CD14-positive monocyte (primary cell): Measurements from ENCODE around the gene TMEM129. TPM values are rescaled to one million over a fixed set of nuclear protein-coding genes. Genes with fewer than 3 reads are reported as not detected.

Source experiments
- DNase-seq, 3 donors: peaks; one replicate each; pipeline ENCODE4 v3.0.0-alpha.2; 2011 to 2022
- H2AFZ ChIP-seq: 2 replicates; pipeline ENCODE4 v1.6.0; 2012; ENCODE audit warnings: mild to moderate bottlenecking, low read depth, low read length, inconsistent platforms; ENCODE audit not compliant: insufficient read depth, poor library complexity, severe bottlenecking
- H3K27ac ChIP-seq, 2 donors: 1 replicate in 1 of 2; 2 replicates in 1 of 2; pipeline ENCODE4 v1.5.1; 2012 to 2013; ENCODE audit warnings: low read length in 2 of 2, control low read depth in 1 of 2, inconsistent platforms in 1 of 2, low read depth in 1 of 2, mild to moderate bottlenecking in 1 of 2
- H3K27me3 ChIP-seq, 2 donors: one replicate each; pipeline versions ENCODE4 v1.6.0 to v1.6.1; 2011 to 2013; ENCODE audit warnings: low read length in 2 of 2; ENCODE audit not compliant: control insufficient read depth in 2 of 2, insufficient read depth in 2 of 2
- H3K36me3 ChIP-seq, 2 donors: replicated peaks in 1 of 2; 1 replicate in 1 of 2; 2 replicates in 1 of 2; pipeline versions ENCODE4 v1.5.1 to v1.6.1; 2012 to 2013; ENCODE audit warnings: low read length in 2 of 2, control low read depth in 1 of 2, inconsistent platforms in 1 of 2, mild to moderate bottlenecking in 1 of 2; ENCODE audit not compliant: insufficient read depth in 2 of 2, control insufficient read depth in 1 of 2
- H3K4me1 ChIP-seq, 2 donors: 1 replicate in 1 of 2; 2 replicates in 1 of 2; pipeline versions ENCODE4 v1.5.1 to v1.6.1; 2012 to 2013; ENCODE audit warnings: low read length in 2 of 2, control low read depth in 1 of 2, inconsistent platforms in 1 of 2, mild to moderate bottlenecking in 1 of 2, moderate library complexity in 1 of 2; ENCODE audit not compliant: insufficient read depth in 2 of 2, control insufficient read depth in 1 of 2
- H3K4me2 ChIP-seq: replicated peaks from 2 replicates; pipeline ENCODE3; 2012; ENCODE audit warnings: low read length, moderate library complexity, mild to moderate bottlenecking; ENCODE audit not compliant: poor library complexity, severe bottlenecking; ENCODE audit errors: extremely low read depth
- H3K4me3 ChIP-seq, 3 experiments: fragments of 200-600 bp in 1 of 3; sonication (generic) in 1 of 3; replicated peaks in 1 of 3; 1 replicate in 2 of 3; 2 replicates in 1 of 3; pipeline ENCODE4 v1.5.1; 2011 to 2013; ENCODE audit warnings: low read length in 3 of 3, mild to moderate bottlenecking in 3 of 3, control low read depth in 2 of 3, low read depth in 2 of 3, inconsistent platforms in 1 of 3, moderate library complexity in 1 of 3
- H3K79me2 ChIP-seq: 2 replicates; pipeline ENCODE4 v1.6.0; 2012; ENCODE audit warnings: mild to moderate bottlenecking, control low read depth, inconsistent platforms, low read length, moderate library complexity; ENCODE audit not compliant: insufficient read depth
- H3K9ac ChIP-seq: 2 replicates; pipeline ENCODE4 v1.6.0; 2017; ENCODE audit warnings: low read length, mild to moderate bottlenecking; ENCODE audit not compliant: insufficient read depth, poor library complexity, severe bottlenecking
- H3K9me3 ChIP-seq, 2 donors: replicated peaks in 1 of 2; 1 replicate in 1 of 2; 2 replicates in 1 of 2; pipeline versions ENCODE4 v1.5.1 to v1.6.1; 2012 to 2013; ENCODE audit warnings: low read length in 2 of 2, control low read depth in 1 of 2; ENCODE audit not compliant: control insufficient read depth in 1 of 2, insufficient read depth in 1 of 2
- H4K20me1 ChIP-seq: 2 replicates; pipeline ENCODE4 v1.6.0; 2012; ENCODE audit warnings: mild to moderate bottlenecking, low read length, control low read depth, moderate library complexity; ENCODE audit not compliant: insufficient read depth
- H3K27ac Mint-ChIP-seq, 7 donors: one replicate each; pipeline ENCODE4 v1.8.0; 2020; ENCODE audit warnings: mild to moderate bottlenecking in 7 of 7, mixed read lengths in 7 of 7, moderate library complexity in 6 of 7, inconsistent platforms in 2 of 7
- H3K27me3 Mint-ChIP-seq, 3 donors: one replicate each; pipeline ENCODE4 v1.8.0; 2021 to 2022; ENCODE audit warnings: low read depth in 3 of 3, mild to moderate bottlenecking in 3 of 3, mixed read lengths in 3 of 3, moderate library complexity in 3 of 3, inconsistent platforms in 1 of 3
- H3K36me3 Mint-ChIP-seq, 2 donors: one replicate each; pipeline ENCODE4 v1.8.0; 2020; ENCODE audit warnings: mixed read lengths in 2 of 2, inconsistent platforms in 1 of 2, mild to moderate bottlenecking in 1 of 2
- H3K4me1 Mint-ChIP-seq: one replicate; pipeline ENCODE4 v1.8.0; 2020; ENCODE audit warnings: mild to moderate bottlenecking, mixed read lengths
- H3K4me3 Mint-ChIP-seq, 2 donors: one replicate each; pipeline ENCODE4 v1.8.0; 2020; ENCODE audit warnings: mild to moderate bottlenecking in 2 of 2, mixed read lengths in 2 of 2, moderate library complexity in 1 of 2
- H3K9me3 Mint-ChIP-seq, 7 donors: one replicate each; pipeline ENCODE4 v1.8.0; 2020 to 2022; ENCODE audit warnings: mixed read lengths in 7 of 7, mild to moderate bottlenecking in 6 of 7, moderate library complexity in 6 of 7, inconsistent platforms in 2 of 7
- WGBS: methylation state at CpG from one replicate; pipeline ENCODE4 v1.1.5; 2013; ENCODE audit warnings: missing lambda C conversion rate; ENCODE audit not compliant: insufficient coverage; 5-methylcytosine and 5-hydroxymethylcytosine counted together
- intact Hi-C, 2 donors: fragments of 100-400 bp; cut with micrococcal nuclease; formaldehyde crosslinking; loops; one replicate each; pipeline versions ENCODE4 v1.15.0 to v1.15.1; 2023
- polyA plus RNA-seq, 3 donors: library from polyadenylated mRNA; depleted of rRNA in 1 of 3; unstranded in 2 of 3; stranded (reverse) in 1 of 3; fragments of 300-500 nt in 2 of 3; fragments of >200 nt in 1 of 3; fragmentation: Illumina TruSeq in 2 of 3; gene quantifications; 1 replicate in 2 of 3; 2 replicates in 1 of 3; pipeline ENCODE4 v1.2.3, GENCODE V29; 2012 to 2021
- TF ChIP-seq, protein P1 (sequence below): fragments of 200-600 bp; IDR thresholded peaks from one replicate; pipeline ENCODE4 v1.8.0; 2022; ENCODE audit warnings: antibody characterized with exemption, mild to moderate bottlenecking

TMEM129 gene
- polyA plus RNA-seq, 3 donors = 22.4 to 40.2 (median 24.1) TPM

DNA sequence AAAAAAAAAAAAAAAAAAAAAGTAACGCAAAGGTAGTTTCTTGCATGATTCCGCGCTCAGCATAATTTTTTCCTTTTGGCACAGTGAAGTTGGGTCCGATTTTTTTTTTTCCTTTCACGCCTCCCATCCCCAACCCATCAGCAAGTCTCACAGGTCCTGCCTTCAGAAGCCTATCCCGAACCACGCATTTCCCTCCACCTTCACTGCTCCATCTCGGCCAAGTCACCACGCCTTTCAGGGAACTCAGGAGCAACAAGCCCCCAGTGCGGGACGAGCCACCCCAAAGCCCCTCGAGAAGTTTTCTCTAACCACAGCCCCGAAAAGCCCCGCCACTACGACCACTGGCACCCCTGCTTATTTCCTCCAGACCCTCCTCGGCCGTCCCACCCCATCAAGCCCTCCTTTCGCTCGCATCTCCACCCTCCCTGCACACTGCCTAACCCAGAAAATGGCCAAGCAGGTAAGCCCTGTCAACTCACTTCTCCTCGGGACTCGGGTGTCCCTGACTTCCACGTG lies 10.0 kb downstream of the TMEM129 start:
- TF ChIP-seq, protein P1, sequence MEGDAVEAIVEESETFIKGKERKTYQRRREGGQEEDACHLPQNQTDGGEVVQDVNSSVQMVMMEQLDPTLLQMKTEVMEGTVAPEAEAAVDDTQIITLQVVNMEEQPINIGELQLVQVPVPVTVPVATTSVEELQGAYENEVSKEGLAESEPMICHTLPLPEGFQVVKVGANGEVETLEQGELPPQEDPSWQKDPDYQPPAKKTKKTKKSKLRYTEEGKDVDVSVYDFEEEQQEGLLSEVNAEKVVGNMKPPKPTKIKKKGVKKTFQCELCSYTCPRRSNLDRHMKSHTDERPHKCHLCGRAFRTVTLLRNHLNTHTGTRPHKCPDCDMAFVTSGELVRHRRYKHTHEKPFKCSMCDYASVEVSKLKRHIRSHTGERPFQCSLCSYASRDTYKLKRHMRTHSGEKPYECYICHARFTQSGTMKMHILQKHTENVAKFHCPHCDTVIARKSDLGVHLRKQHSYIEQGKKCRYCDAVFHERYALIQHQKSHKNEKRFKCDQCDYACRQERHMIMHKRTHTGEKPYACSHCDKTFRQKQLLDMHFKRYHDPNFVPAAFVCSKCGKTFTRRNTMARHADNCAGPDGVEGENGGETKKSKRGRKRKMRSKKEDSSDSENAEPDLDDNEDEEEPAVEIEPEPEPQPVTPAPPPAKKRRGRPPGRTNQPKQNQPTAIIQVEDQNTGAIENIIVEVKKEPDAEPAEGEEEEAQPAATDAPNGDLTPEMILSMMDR = no peak
- Histone ChIP-seq H3K4me3 (peak overlapping the region; percentile 58 to 91 (median 61)), H3K4me2 (peak overlapping the region; percentile 94), H3K36me3 (peaks cover 11% of the 10 kb centered on the region in 2 donors), H3K4me1 (peaks cover 46 to 50% of the 10 kb centered on the region in 2 donors), H3K79me2 (peaks cover 90% of the 10 kb centered on the region), H2AFZ (peak overlapping the region; percentile 80), H4K20me1 (peaks cover 52% of the 10 kb centered on the region), H3K9me3 (no peaks in the 10 kb centered on the region), H3K27ac (peak overlapping the region; percentile 59 to 92), H3K9ac (peak overlapping the region; percentile 96), H3K27me3 (no peaks in the 10 kb centered on the region)
- H3K27ac Mint-ChIP-seq = peak overlapping the region; percentile 81 to 93 (median 92)
- peaks cover 57% of the 10 kb centered on the region for H3K4me1 Mint-ChIP-seq
- WGBS = 18% methylated on average over 22 of the region's 22 CpGs
- peak overlapping the region; percentile 97 for H3K4me3 Mint-ChIP-seq
- H3K9me3 Mint-ChIP-seq = no peaks in the 10 kb centered on the region
- H3K36me3 Mint-ChIP-seq = peaks cover 13 to 33% of the 10 kb centered on the region in 2 donors
- no peak for DNase-seq
- H3K27me3 Mint-ChIP-seq = no peaks in the 10 kb centered on the region
- intact Hi-C loops = loop anchor here in 1 of 2 donors (5.0 to 10.0 kb wide), 3 partner anchors 126 to 554 kb away; partner anchors contain the start of genes LETM1 and MXD4

DNA sequence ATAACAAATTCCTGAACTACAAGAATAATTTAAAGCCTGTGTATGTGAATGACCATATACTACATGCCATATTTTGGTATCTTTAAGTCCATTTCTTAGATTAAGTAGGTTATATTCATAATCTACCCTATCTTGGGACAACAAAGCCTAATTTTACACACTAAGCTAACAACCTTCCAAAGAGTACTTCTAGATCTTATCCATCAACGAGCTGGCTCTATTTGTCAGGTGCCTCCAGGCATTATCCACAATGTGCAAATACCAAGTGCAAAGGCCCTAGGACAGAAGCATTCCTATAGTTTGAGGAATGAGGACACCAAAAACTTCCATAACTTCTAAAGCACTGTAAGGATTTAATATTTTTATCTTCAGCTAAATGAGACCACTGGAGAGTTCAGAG lies 12.5 kb downstream of the TMEM129 start:
- intact Hi-C loops = no loop called here
- Mint-ChIP-seq H3K9me3 (no peaks in the 10 kb centered on the region), H3K36me3 (peaks cover 28 to 51% of the 10 kb centered on the region in 2 donors), H3K4me3 (no peak overlapping the region), H3K27me3 (no peaks in the 10 kb centered on the region), H3K4me1 (peaks cover 35% of the 10 kb centered on the region), H3K27ac (no peak overlapping the region)
- no CpG with 5 or more reads among the region's 1 CpG for WGBS
- no peak for DNase-seq
- Histone ChIP-seq H2AFZ (no peak overlapping the region), H3K9me3 (no peaks in the 10 kb centered on the region), H3K9ac (no peak overlapping the region), H3K27ac (no peak overlapping the region), H3K4me1 (peaks cover 20 to 25% of the 10 kb centered on the region in 2 donors), H3K4me3 (no peak overlapping the region), H4K20me1 (peaks cover 43% of the 10 kb centered on the region), H3K79me2 (peaks cover 90% of the 10 kb centered on the region), H3K27me3 (no peaks in the 10 kb centered on the region), H3K36me3 (peaks cover 14 to 34% of the 10 kb centered on the region in 2 donors), H3K4me2 (no peak overlapping the region)
- TF ChIP-seq, protein P1 = no peak
